H9 (cell line): ENCODE measurements around the gene EPB41L4B. TPM values are rescaled to one million over a fixed set of nuclear protein-coding genes. Genes with fewer than 3 reads are reported as not detected.

ENCODE experiments used
- DNase-seq: peaks from one replicate; pipeline ENCODE4 v3.0.0-alpha.2; 2017
- H2AFZ ChIP-seq: one replicate; pipeline ENCODE4 v1.6.1; 2013; ENCODE audit warnings: mild to moderate bottlenecking, low read length, control low read depth, moderate library complexity
- H2AK5ac ChIP-seq: 2 replicates; pipeline ENCODE4 v1.6.1; 2013; ENCODE audit warnings: low read length, control low read depth, mixed read lengths; ENCODE audit not compliant: insufficient read length
- H2BK120ac ChIP-seq: one replicate; pipeline ENCODE4 v1.6.1; 2013; ENCODE audit warnings: low read depth, mild to moderate bottlenecking, low read length, control low read depth, inconsistent platforms; ENCODE audit not compliant: poor library complexity, severe bottlenecking
- H2BK12ac ChIP-seq: 2 replicates; pipeline ENCODE4 v1.6.1; 2013; ENCODE audit warnings: low read length, control low read depth, mixed read lengths, low read depth; ENCODE audit not compliant: insufficient read length
- H2BK15ac ChIP-seq: 2 replicates; pipeline ENCODE4 v1.6.1; 2013; ENCODE audit warnings: low read depth, low read length, control low read depth
- H2BK20ac ChIP-seq: one replicate; pipeline ENCODE4 v1.6.1; 2013; ENCODE audit warnings: low read depth, mild to moderate bottlenecking, low read length, control low read depth, inconsistent platforms; ENCODE audit not compliant: poor library complexity, severe bottlenecking
- H2BK5ac ChIP-seq: 2 replicates; pipeline ENCODE4 v1.6.1; 2013; ENCODE audit warnings: low read length, control low read depth, mixed read lengths; ENCODE audit not compliant: insufficient read length
- H3K14ac ChIP-seq: 2 replicates; pipeline ENCODE4 v1.6.1; 2013; ENCODE audit warnings: low read length, control low read depth; ENCODE audit not compliant: insufficient read depth
- H3K18ac ChIP-seq: 2 replicates; pipeline ENCODE4 v1.6.1; 2013; ENCODE audit warnings: low read depth, mild to moderate bottlenecking, mixed read lengths, low read length, control low read depth; ENCODE audit not compliant: insufficient read length
- H3K23ac ChIP-seq: 2 replicates; pipeline ENCODE4 v1.6.1; 2013; ENCODE audit warnings: low read length, control low read depth, mixed read lengths, low read depth; ENCODE audit not compliant: insufficient read length
- H3K23me2 ChIP-seq: 2 replicates; pipeline ENCODE4 v1.6.1; 2013; ENCODE audit warnings: low read depth, mild to moderate bottlenecking, mixed read lengths, low read length, control low read depth; ENCODE audit not compliant: insufficient read length, poor library complexity, severe bottlenecking
- H3K27ac ChIP-seq: 2 replicates; pipeline ENCODE4 v1.5.1; 2013; ENCODE audit warnings: low read length, control low read depth, mixed read lengths, low read depth; ENCODE audit not compliant: insufficient read length
- H3K27me3 ChIP-seq: 2 replicates; pipeline ENCODE4 v1.6.1; 2013; ENCODE audit warnings: low read length, control low read depth, inconsistent platforms; ENCODE audit not compliant: insufficient read depth
- H3K4ac ChIP-seq: 2 replicates; pipeline ENCODE4 v1.6.1; 2013; ENCODE audit warnings: low read depth, mild to moderate bottlenecking, control low read depth, inconsistent platforms, low read length, moderate library complexity
- H3K4me1 ChIP-seq: 2 replicates; pipeline ENCODE4 v1.6.1; 2013; ENCODE audit warnings: low read length, control low read depth, inconsistent platforms; ENCODE audit not compliant: insufficient read depth
- H3K4me2 ChIP-seq: 2 replicates; pipeline ENCODE4 v1.6.1; 2013; ENCODE audit warnings: low read length, control low read depth, mixed read lengths; ENCODE audit not compliant: insufficient read length, insufficient read depth
- H3K56ac ChIP-seq: 2 replicates; pipeline ENCODE4 v1.6.1; 2013; ENCODE audit warnings: low read depth, mild to moderate bottlenecking, mixed read lengths, low read length, control low read depth; ENCODE audit not compliant: insufficient read length
- H3K79me1 ChIP-seq: 2 replicates; pipeline ENCODE4 v1.6.1; 2013; ENCODE audit warnings: low read depth, mild to moderate bottlenecking, moderate library complexity, low read length, control low read depth, inconsistent platforms; ENCODE audit not compliant: insufficient read depth, poor library complexity, severe bottlenecking
- H3K79me2 ChIP-seq: 2 replicates; pipeline ENCODE4 v1.6.1; 2013; ENCODE audit warnings: low read length, control low read depth, inconsistent platforms; ENCODE audit not compliant: insufficient read depth
- H3K9ac ChIP-seq: 2 replicates; pipeline ENCODE4 v1.6.1; 2013; ENCODE audit warnings: low read length, control low read depth, mixed read lengths; ENCODE audit not compliant: insufficient read length; ENCODE audit errors: extremely low read depth
- H3K9me3 ChIP-seq: one replicate; pipeline ENCODE4 v1.6.1; 2013; ENCODE audit warnings: low read depth, low read length, inconsistent platforms; ENCODE audit not compliant: control insufficient read depth
- H3T11ph ChIP-seq: one replicate; pipeline ENCODE4 v1.6.1; 2013; ENCODE audit warnings: mild to moderate bottlenecking, low read length, control low read depth, inconsistent platforms
- H4K20me1 ChIP-seq: one replicate; pipeline ENCODE4 v1.6.1; 2013; ENCODE audit not compliant: control insufficient read depth, insufficient read length, insufficient read depth
- H4K5ac ChIP-seq: 2 replicates; pipeline ENCODE4 v1.6.1; 2013; ENCODE audit warnings: low read depth, mild to moderate bottlenecking, mixed read lengths, low read length, control low read depth; ENCODE audit not compliant: insufficient read length
- H4K8ac ChIP-seq: replicated peaks from 2 replicates; pipeline ENCODE4 v1.6.1; 2013; ENCODE audit warnings: low read length, control low read depth, mixed read lengths, low read depth; ENCODE audit not compliant: insufficient read length
- H4K91ac ChIP-seq: 2 replicates; pipeline ENCODE4 v1.6.1; 2013; ENCODE audit warnings: low read depth, mild to moderate bottlenecking, moderate library complexity, mixed read lengths, low read length, control low read depth; ENCODE audit not compliant: insufficient read length
- H3K27ac Mint-ChIP-seq, 3 experiments: 2 replicates in 2 of 3; 3 replicates in 1 of 3; pipeline ENCODE4 v1.8.0; 2020 to 2021; ENCODE audit warnings: mixed read lengths in 3 of 3, mild to moderate bottlenecking in 1 of 3, moderate library complexity in 1 of 3
- H3K27me3 Mint-ChIP-seq: 2 replicates; pipeline ENCODE4 v1.8.0; 2021; ENCODE audit warnings: low read depth, mild to moderate bottlenecking, moderate library complexity, mixed read lengths
- H3K36me3 Mint-ChIP-seq, 3 experiments: 2 replicates in 2 of 3; 3 replicates in 1 of 3; pipeline ENCODE4 v1.8.0; 2020 to 2021; ENCODE audit warnings: low read depth in 3 of 3, mixed read lengths in 3 of 3; ENCODE audit not compliant: insufficient read depth in 1 of 3
- H3K4me1 Mint-ChIP-seq, 2 experiments: 2 replicates each; pipeline ENCODE4 v1.8.0; 2020; ENCODE audit warnings: mixed read lengths in 2 of 2
- H3K4me3 Mint-ChIP-seq, 2 experiments: 2 replicates in 1 of 2; 3 replicates in 1 of 2; pipeline ENCODE4 v1.8.0; 2020 to 2021; ENCODE audit warnings: mild to moderate bottlenecking in 2 of 2, mixed read lengths in 2 of 2, moderate library complexity in 1 of 2
- H3K9me3 Mint-ChIP-seq, 2 experiments: 2 replicates in 1 of 2; 3 replicates in 1 of 2; pipeline ENCODE4 v1.8.0; 2020; ENCODE audit warnings: mild to moderate bottlenecking in 2 of 2, mixed read lengths in 2 of 2, moderate library complexity in 1 of 2
- WGBS: extraction: QIAGEN DNeasy Blood & Tissue Kit; methylation state at CpG from one replicate; pipeline ENCODE4 v1.1.7; 2013; ENCODE audit warnings: missing lambda C conversion rate, low lambda C conversion rate, mixed read lengths; ENCODE audit not compliant: insufficient read length; ENCODE audit errors: extremely low coverage; 5-methylcytosine and 5-hydroxymethylcytosine counted together
- total RNA-seq: library from RNA; stranded (reverse); gene quantifications from 2 replicates; pipeline ENCODE4 v1.2.1, GENCODE V29; 2021
- TF ChIP-seq, protein P1 (sequence below): fragments of 200-600 bp; sonication (generic); conservative IDR thresholded peaks from 3 replicates; pipeline ENCODE4 v1.8.0; 2021; ENCODE audit warnings: antibody characterized with exemption, mild to moderate bottlenecking

EPB41L4B gene
- total RNA-seq, 1 experiment from 2014 or later = 18.9 TPM

GRCh38 chr9:109317979-109318741 is 2.7 kb downstream of the EPB41L4B start:
- no peak overlapping the region for H3K23ac ChIP-seq
- Mint-ChIP-seq H3K36me3 (no peaks in the 10 kb centered on the region; a peak in 1 of 7 replicates), H3K9me3 (no peaks in the 10 kb centered on the region; a peak in 1 of 5 replicates), H3K4me1 (peaks cover 59 to 61% of the 10 kb centered on the region in 2 experiments), H3K27ac (peak overlapping the region; percentile 88 to 98 (median 98)), H3K27me3 (peaks cover 13% of the 10 kb centered on the region), H3K4me3 (peak overlapping the region; percentile 75 to 85)
- peaks cover 33% of the 10 kb centered on the region; the same call in 1 of the 2 replicates for H3K79me2 ChIP-seq
- H4K5ac ChIP-seq = no peak overlapping the region
- H3K27ac ChIP-seq = peak overlapping the region; percentile 71
- peak overlapping the region; percentile 9 for H2BK5ac ChIP-seq
- no peak overlapping the region for H2BK20ac ChIP-seq
- TF ChIP-seq, protein P1, sequence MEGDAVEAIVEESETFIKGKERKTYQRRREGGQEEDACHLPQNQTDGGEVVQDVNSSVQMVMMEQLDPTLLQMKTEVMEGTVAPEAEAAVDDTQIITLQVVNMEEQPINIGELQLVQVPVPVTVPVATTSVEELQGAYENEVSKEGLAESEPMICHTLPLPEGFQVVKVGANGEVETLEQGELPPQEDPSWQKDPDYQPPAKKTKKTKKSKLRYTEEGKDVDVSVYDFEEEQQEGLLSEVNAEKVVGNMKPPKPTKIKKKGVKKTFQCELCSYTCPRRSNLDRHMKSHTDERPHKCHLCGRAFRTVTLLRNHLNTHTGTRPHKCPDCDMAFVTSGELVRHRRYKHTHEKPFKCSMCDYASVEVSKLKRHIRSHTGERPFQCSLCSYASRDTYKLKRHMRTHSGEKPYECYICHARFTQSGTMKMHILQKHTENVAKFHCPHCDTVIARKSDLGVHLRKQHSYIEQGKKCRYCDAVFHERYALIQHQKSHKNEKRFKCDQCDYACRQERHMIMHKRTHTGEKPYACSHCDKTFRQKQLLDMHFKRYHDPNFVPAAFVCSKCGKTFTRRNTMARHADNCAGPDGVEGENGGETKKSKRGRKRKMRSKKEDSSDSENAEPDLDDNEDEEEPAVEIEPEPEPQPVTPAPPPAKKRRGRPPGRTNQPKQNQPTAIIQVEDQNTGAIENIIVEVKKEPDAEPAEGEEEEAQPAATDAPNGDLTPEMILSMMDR = no peak
- H2BK15ac ChIP-seq = no peak overlapping the region
- H2AK5ac ChIP-seq = peak overlapping the region; percentile 10
- H3K9ac ChIP-seq = peak overlapping the region; percentile 27
- no peak overlapping the region for H4K8ac ChIP-seq
- H2BK12ac ChIP-seq = no peak overlapping the region
- H4K91ac ChIP-seq = no peak overlapping the region
- H4K20me1 ChIP-seq = no peaks in the 10 kb centered on the region
- H2AFZ ChIP-seq = no peak overlapping the region
- H3K18ac ChIP-seq = peak overlapping the region; percentile 72
- H3T11ph ChIP-seq = peak overlapping the region; percentile 2
- peaks cover 18% of the 10 kb centered on the region for H3K23me2 ChIP-seq
- H3K14ac ChIP-seq = peak overlapping the region; percentile 39; the same call in 1 of the 2 replicates
- no peaks in the 10 kb centered on the region for H3K9me3 ChIP-seq
- peak overlapping the region; percentile 18 for H3K56ac ChIP-seq
- no peaks in the 10 kb centered on the region for H3K27me3 ChIP-seq
- no peak overlapping the region for H2BK120ac ChIP-seq
- peaks cover 8% of the 10 kb centered on the region for H3K79me1 ChIP-seq
- H3K4me2 ChIP-seq = peak overlapping the region; percentile 90
- DNase-seq = peak; percentile 72
- H3K4ac ChIP-seq = no peak overlapping the region; the same call in 1 of the 2 replicates
- WGBS = no CpG with 5 or more reads among the region's 13 CpGs
- H3K4me1 ChIP-seq = peaks cover 35% of the 10 kb centered on the region
